ENCODE measurements around the gene NTSR1. TPM values are rescaled to one million over a fixed set of nuclear protein-coding genes. Genes with fewer than 3 reads are reported as not detected.

The NTSR1 gene
- total and polyA plus RNA-seq, 2 experiments from 2014 or later = 0.15 to 1.4 TPM

DNA sequence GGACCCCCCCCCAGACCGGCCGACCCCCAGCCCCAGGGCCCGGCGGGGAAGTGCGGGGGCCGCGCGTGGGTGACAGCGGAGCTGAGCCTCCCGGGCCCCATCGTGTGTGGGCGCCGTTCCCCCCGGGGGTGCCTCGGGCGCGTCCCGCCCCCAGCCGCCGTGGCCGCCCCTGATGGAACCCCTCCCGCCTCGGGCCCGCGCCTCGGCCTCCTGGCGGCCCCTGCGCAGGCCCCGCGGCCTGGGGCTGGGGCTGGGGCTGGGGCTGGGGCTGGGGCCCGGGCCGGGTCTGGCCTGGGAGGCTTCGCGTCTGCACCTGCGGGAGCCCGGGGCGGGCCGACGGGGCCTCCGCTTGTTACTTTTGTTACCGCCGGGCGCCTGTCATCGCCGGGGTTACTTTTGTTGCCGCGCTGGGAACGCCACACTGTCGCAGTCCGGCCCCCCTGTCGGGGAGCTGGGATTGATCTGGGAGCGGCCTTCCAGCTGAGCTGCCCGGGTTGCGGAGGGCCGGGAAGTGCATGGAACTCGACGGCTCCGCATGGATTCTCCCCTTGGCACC, 96.6 kb downstream of the NTSR1 start:
- peaks cover 36% of the 10 kb centered on the region for H3K27me3 Mint-ChIP-seq (ENCODE audit: insufficient read depth, low read depth, poor library complexity)
- Histone ChIP-seq H3F3A (replicated peaks; ENCODE audit: low read depth) (peaks cover 12% of the 10 kb centered on the region; the same call in 1 of the 2 replicates), H3K4me2 (peak overlapping the region; percentile 88), H3K4me1 (ENCODE audit: insufficient read depth) (peaks cover 10% of the 10 kb centered on the region; the same call in 1 of the 2 replicates), H3K27ac (ENCODE audit: low read depth) (no peak overlapping the region), H3K79me2 (replicated peaks; ENCODE audit: insufficient read depth) (peaks cover 9% of the 10 kb centered on the region; the same call in 1 of the 2 replicates), H3K36me3 (ENCODE audit: insufficient read depth) (peaks cover 3% of the 10 kb centered on the region; the same call in 1 of the 2 replicates), H4K20me1 (replicated peaks; ENCODE audit: insufficient read depth) (peaks cover 7% of the 10 kb centered on the region), H3K27me3 (ENCODE audit: insufficient read depth) (peaks cover 8% of the 10 kb centered on the region; the same call in 1 of the 2 replicates), H3K4me3 (peak overlapping the region; percentile 76), H2AFZ (no peak overlapping the region), H3K9me2 (ENCODE audit: insufficient read depth) (no peaks in the 10 kb centered on the region)
- DNase-seq (ENCODE audit: low spot score) = peak; percentile 62
- ATAC-seq = peak; percentile 55
- H3K4me1 Mint-ChIP-seq = peaks cover 9% of the 10 kb centered on the region; the same call in 1 of the 3 replicates
- no peak overlapping the region for H3K27ac Mint-ChIP-seq
- TF ChIP-seq CREB1 (CRISPR knock-in tag; IDR thresholded peaks at IDR 0.05; ENCODE audit: low read depth) = no peak
- no peak for TF ChIP-seq REST (IDR thresholded peaks at IDR 0.05; ENCODE audit: unreplicated experiment)
- TF ChIP-seq EZH2 (IDR thresholded peaks at IDR 0.05; ENCODE audit: low read depth, unreplicated experiment) = no peak
- no peak for TF ChIP-seq NANOG (IDR thresholded peaks at IDR 0.05; ENCODE audit: borderline replicate concordance)
- TF ChIP-seq ZNF462 (CRISPR knock-in tag; IDR thresholded peaks at IDR 0.05) = no peak
- no peak for TF ChIP-seq EZH2phosphoT487 (IDR thresholded peaks at IDR 0.05; ENCODE audit: unreplicated experiment)
- TF ChIP-seq POLR2AphosphoS5 (IDR thresholded peaks at IDR 0.05; ENCODE audit: low read depth) = no peak
- TF ChIP-seq, protein P1, sequence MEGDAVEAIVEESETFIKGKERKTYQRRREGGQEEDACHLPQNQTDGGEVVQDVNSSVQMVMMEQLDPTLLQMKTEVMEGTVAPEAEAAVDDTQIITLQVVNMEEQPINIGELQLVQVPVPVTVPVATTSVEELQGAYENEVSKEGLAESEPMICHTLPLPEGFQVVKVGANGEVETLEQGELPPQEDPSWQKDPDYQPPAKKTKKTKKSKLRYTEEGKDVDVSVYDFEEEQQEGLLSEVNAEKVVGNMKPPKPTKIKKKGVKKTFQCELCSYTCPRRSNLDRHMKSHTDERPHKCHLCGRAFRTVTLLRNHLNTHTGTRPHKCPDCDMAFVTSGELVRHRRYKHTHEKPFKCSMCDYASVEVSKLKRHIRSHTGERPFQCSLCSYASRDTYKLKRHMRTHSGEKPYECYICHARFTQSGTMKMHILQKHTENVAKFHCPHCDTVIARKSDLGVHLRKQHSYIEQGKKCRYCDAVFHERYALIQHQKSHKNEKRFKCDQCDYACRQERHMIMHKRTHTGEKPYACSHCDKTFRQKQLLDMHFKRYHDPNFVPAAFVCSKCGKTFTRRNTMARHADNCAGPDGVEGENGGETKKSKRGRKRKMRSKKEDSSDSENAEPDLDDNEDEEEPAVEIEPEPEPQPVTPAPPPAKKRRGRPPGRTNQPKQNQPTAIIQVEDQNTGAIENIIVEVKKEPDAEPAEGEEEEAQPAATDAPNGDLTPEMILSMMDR (conservative IDR thresholded peaks at IDR 0.05; ENCODE audit: low read depth in 2 of 2) = no peak
- TF ChIP-seq ZNF331 (CRISPR knock-in tag; IDR thresholded peaks at IDR 0.05; ENCODE audit: low read depth) = no peak
- TF ChIP-seq JUNB (IDR thresholded peaks at IDR 0.05; ENCODE audit: unreplicated experiment) = no peak
- TF ChIP-seq ETS1 (IDR thresholded peaks at IDR 0.05) = no peak
- no peak for TF ChIP-seq ZNF114 (CRISPR knock-in tag; IDR thresholded peaks at IDR 0.05)
- no peak for TF ChIP-seq STAT1 (IDR thresholded peaks at IDR 0.05; ENCODE audit: unreplicated experiment)
- H3K4me3 Mint-ChIP-seq = peak overlapping the region; percentile 70
- H3K9me3 Mint-ChIP-seq = no peaks in the 10 kb centered on the region
- peaks cover 18% of the 10 kb centered on the region for H3K36me3 Mint-ChIP-seq (ENCODE audit: low read depth)

Data from GM23338 (cell line).